GM18526 (cell line): ENCODE measurements around the gene ZMYND11.

Experiments used
- POLR2A ChIP-seq: IDR thresholded peaks from 3 replicates; pipeline ENCODE4 v1.6.1; 2011; ENCODE audit not compliant: insufficient read length; ENCODE audit errors: extremely low read depth

Gene ZMYND11

DNA sequence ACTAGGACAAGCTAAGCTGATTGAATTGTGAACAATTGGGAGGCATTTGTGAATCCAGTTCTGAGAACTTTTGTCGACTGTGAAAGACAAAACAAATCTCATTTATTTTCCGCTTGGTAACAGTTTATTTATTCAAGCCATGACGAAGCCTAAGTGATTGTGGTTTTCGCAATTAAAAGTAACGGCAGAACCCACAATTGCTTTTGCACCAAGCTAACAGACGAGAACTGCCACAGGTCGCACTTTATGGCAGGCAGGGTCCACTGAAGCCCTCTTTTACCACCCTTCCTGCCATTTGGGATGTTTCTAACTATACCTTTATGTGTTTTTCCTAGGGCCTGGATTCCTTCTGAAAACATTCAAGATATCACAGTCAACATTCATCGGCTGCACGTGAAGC lies 111.2 kb downstream of the ZMYND11 start:
- TF ChIP-seq POLR2A = no peak

DNA sequence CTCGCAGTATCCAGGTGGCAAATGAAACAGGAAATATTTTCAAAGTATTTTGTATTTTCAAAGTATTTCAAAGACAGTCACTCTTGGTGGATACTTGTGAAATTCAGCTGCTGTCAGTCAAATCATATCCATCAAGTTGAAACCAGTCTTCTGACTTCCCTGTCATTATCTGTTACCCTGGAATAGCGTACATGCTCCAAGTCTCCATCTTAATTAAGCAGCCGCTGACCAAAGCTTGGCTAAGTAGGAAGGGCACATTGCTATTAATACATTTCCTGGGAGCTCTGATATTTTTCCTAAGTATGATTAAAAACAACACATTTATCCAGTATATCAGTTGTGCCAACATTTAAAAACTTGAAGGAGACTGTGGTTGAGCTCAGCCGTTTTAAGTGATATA lies 112.2 kb downstream of the ZMYND11 start:
- TF ChIP-seq POLR2A = no peak

DNA sequence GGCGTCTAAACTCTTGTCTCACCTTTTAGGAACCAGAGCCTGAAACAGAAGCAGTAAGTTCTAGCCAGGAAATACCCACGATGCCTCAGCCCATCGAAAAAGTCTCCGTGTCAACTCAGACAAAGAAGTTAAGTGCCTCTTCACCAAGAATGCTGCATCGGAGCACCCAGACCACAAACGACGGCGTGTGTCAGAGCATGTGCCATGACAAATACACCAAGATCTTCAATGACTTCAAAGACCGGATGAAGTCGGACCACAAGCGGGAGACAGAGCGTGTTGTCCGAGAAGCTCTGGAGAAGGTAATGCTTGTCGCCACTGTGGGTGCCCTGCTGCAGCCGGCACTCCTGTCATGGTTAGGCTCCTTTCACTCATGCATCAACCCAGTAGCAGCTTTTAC lies 113.1 kb downstream of the ZMYND11 start:
- TF ChIP-seq POLR2A = no peak

DNA sequence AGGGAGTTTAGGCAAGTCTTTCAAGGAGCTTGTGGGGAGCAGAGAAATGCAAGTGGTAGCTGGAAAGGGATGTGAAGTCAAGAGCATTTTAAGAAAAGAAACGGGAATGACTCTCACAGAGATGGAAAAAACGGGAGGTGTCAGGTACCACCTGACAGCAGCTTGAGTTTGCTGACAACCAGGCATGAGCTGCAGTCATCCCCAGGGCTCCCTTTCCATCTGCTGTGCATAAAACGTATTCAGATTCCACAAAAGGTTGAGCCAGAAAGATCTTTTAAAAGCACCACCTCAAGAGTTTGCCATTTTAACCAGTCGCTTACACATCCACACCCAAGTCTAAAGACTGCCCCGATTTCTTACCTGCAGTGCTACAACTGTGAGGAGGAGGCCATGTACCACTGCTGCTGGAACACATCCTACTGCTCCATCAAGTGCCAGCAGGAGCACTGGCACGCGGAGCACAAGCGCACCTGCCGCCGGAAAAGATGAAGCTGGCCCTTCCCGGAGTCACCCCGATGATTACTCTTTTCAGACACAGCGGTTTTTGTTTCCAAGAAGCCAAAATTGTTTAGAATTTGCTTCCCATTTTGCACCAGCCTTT lies 116.8 kb downstream of the ZMYND11 start:
- no peak for TF ChIP-seq POLR2A

DNA sequence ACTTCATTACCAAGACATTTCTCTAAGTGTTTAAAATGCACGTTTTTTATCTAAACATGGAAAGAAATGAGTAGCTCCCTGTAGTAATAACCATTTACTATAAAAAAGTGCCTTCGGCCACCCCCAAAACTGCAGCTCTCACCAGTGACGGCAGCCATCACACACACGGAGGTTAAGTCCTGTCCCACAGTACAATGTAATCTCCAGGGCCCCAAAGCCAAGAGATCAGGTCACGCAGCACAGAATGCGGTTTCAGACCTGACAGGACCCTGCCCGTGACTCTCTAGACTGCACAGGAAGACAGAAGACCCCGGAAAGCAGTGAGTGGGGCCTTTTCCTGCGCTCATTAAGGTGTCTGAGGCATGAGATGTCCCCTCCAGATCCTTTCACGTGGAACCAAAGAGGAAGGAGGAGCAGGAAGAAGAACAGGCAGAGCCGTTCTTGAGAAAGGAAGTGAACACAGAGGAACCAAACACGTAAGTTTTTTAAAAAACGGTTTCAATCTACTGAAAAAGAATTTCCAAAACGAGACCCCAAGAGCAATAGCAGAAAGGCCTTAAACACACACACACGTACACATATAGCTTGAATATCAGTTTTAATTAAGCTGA lies 125.7 kb downstream of the ZMYND11 start:
- no peak for TF ChIP-seq POLR2A

DNA sequence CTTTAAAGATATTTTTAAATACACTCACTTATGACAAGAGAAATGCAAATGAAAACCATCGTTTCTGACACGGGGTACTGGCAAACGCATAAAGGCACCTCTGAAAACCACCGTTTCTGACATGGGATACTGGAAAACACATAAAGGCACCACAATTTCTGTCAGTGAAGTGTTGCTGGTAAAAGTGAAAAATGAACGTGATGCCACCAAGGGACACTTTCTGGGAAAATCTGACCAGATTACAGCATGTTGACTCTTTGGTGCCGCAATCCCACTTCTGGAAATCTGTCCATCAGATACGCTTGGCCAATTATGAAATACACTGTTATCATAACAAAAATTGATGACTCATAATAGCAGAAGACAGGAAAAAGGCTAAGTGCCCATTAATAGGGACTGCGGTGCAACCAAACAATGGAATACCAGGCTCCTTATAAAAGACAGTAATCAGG lies 131.7 kb downstream of the ZMYND11 start:
- no peak for TF ChIP-seq POLR2A

DNA sequence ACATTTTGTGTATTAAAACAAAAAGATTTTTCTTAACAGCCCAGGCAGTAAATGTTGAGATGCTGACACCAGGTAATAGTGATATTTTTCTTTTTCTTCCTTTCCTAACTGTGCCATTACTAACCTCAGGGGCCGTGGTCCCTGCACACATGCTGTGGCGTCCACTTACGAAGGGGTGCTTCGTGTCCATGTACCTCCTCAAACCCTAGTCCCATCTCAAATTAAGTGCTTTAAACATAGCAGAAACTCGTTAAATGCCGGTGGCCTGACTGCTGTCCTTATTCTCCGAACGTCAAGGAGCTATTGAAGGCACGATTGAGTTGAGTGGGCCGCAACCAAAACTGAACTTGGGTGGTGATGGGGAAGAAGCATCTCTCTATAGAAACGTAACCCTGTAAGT lies 132.4 kb downstream of the ZMYND11 start:
- TF ChIP-seq POLR2A = no peak

DNA sequence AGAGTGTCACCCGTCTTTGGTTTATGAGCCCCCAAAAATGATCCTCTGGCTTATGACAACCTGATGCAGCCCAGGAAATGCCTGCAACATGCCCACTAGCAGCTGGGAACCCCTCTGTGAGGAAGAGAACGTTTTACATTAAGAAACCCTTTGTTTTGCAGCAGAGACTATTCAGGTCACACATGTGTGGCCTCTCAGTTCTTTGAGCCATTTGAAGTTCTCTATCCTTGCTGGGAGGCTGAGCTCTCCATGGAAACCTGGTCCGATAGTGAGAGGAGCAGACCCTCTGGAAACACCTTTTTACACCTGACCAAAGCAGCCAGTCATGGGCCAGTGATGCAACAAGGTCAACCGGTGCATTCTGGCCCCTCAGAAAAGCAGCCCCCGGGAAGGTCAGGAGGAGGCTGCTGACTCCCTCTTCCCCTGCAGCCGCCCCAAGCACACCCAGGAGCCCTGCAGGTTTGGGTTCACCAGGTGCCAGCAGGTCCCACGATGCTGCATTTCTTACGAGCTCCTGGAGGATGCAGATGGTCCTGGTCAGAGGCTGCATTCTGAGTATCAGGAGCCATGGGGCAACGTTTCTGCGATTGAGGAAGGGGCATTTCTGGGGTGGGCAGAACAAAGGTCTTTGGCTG lies 134.3 kb downstream of the ZMYND11 start:
- TF ChIP-seq POLR2A = no peak

DNA sequence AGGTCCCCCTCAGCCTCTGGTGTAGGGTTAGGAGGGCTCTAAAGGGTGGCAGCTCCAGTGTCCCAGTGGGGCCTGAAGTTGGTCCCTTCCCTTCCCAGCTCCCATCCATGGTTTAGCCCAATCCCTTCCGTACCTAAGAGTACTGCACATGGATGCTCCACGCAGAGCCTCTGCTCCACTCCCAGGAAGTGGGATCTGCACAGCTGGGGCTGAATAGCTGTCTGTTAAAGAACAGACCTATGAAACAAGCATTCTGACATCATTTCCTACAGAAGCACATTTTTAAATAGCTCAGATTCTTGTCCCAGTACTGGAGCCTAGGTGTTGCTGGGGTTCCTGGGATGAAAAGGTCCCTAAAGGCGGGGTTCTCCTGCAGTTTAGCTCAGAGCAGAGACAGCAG lies 135.9 kb downstream of the ZMYND11 start:
- TF ChIP-seq POLR2A = no peak

DNA sequence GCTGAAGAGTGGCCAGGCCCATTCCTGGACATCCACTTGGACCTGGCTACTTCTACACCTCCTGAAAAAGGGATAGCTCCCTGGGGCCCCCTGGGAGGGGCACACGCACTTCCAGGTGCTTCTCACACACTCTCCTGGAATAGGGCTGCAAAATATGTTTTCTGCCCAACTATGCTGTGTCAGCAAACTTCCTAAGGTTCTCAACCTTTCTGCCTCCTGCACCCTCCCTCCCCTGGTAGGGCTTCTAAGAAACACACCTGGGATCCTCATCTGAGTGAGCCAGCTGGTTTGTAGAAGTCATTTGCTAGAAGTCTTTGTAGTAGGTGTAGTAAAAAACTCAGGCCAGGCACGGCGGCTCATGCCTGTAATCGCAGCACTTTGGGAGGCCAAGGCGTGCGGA lies 136.5 kb downstream of the ZMYND11 start:
- TF ChIP-seq POLR2A = no peak

DNA sequence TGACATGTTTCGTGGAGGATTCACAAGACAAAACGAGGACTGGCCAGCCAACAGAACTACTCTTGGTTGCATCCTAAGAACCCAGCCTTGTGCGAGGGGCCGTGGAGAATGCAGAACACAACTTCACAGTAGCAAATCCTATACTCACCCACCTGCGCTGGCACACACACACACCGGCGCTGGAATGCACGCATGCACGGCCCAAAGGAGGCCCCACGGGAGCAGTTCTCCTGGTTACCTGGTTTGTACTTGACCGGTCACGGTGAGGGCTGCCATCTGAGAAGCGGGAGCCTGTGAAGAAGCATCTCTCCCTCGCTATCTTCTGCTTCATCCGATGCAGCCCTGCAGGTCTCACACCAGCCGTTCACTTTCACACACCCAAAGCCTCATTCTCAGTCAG lies 137.8 kb downstream of the ZMYND11 start:
- TF ChIP-seq POLR2A = no peak

DNA sequence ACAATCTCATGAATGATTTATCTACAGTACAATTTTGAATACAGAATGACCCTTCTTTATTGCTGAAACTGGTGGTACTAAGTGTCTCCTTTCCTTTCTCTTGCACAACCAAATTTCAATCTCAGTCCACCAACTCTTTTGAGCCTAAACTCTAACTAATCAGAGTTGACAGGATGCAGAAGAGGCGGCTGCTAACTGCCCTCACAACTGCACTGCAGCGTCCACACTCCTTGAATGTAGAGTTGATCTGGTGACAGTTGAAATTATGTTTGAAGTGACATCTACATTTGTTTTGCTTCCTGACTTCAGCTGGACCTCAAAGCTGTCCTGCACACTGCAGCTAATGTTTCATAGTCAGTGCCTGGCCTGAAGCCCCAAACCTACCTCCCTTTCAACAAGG lies 139.6 kb downstream of the ZMYND11 start:
- TF ChIP-seq POLR2A = no peak

DNA sequence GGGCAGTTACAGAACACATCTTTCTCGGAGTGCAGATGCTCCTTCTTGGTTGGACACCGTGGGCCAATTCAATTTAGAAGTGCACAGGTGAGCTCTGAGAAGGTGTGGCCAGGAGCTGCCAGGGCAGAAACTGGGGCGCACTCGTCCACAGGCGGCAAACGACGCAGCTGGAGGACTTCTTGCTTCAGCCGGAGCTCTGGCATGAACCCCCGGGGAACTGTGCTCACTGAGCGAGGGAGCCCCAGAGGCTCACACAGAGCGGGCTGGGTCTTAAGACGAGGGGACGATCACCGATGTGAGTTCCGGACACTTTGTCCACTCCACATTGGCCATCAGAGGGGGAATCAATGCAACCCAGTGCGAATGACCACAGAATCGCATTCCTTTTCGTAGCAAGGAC lies 140.4 kb downstream of the ZMYND11 start:
- TF ChIP-seq POLR2A = no peak

DNA sequence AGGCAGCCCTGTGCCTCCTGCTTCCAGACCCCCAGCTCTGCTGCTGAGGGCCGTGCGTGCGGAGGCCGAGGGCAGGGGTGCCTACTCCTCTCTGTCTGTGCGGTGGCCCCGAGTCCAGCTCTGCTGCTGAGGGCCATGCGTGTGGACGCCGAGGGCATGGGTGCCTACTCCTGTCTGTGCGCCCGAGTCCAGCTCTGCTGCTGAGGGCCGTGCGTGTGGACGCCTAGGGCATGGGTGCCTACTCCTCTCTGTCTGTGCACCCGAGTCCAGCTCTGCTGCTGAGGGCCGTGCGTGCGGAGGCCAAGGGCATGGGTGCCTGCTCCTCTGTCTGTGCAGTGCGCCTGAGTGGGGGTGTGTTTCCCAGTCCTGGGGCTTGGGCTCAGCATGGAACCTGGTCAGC lies 142.7 kb downstream of the ZMYND11 start:
- no peak for TF ChIP-seq POLR2A

DNA sequence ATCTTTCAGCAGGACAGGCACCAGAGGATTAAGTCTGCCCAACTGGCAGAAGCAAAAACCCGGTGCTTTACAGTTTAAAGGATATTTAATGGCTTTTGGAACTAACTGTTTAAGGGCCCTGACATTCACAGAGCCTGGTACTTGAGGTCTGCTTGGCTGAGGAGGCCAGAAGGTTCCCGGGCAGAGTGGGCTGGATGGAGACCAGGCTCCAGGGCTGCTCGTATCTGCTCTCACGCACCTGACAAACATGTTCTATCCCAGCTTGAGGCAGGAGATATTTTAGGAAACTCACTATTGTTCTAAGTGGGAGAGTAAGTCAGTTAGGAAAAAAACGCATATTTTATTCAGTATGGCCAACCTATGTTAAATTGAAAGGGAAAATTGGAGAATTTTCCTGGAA lies 143.5 kb downstream of the ZMYND11 start:
- TF ChIP-seq POLR2A = no peak

DNA sequence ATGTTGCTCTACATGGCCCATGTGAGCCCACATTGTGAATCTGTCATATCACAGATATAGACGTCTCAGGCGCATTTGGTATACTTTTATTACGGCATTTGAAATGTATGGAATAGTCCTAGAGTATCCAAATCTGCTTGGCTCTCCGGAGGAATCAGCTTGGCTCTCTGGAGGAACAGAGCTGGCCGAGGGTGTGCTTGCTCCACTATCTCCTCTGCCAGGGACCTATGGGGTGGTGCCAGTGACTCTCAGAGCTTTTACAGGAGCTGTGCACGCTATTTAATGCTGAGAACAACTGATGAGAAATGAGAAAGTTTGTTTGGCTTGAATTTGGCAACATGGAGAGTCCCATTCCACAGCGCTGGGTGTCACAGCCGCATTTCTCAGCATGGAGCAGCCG lies 144.0 kb downstream of the ZMYND11 start:
- no peak for TF ChIP-seq POLR2A

DNA sequence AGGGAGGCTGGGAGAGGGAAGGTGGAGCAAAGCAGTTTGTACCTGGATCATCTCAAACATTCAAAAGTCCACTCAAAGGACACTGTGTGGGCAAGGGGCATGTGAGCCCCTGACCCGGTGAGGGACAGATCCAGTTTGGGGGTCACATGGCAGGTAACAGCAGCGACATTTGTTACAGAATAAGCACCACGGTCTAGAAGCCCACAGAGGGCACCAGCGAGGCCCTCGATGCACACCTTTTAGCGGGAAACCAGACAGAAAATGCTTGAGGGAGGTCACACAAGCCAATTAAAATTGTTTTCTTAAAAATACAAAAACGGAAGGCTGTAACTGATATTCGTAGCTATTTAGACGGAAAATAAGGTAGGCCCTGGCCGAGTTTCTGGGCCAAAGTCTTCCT lies 144.4 kb downstream of the ZMYND11 start:
- no peak for TF ChIP-seq POLR2A
